T-helper 2 cell (primary cell): ENCODE measurements around the gene LCMT1.
A peak's percentile ranks its signal among the peaks of the same experiment; 100 is the strongest.
"Not testable (repeated sequence)": the region's sequence is repeated elsewhere in the genome, so short reads cannot be mapped to it uniquely, and the experiment has no call there.

ENCODE experiments used
- DNase-seq, 5 experiments: peaks; one replicate each; pipeline versions ENCODE4 v3.0.0 to v3.0.0-alpha.2; 2012 to 2022

Gene LCMT1

GRCh38 chr16:25095636-25096035 lies 15.9 kb upstream of the LCMT1 start:
- no peak for DNase-seq

- no peak for DNase-seq
Observed at GRCh38 chr16:25097276-25097975, 14.1 kb upstream of the LCMT1 start.

GRCh38 chr16:25100511-25100910 lies 11.0 kb upstream of the LCMT1 start:
- no peak for DNase-seq

GRCh38 chr16:25106567-25107465 lies 4.7 kb upstream of the LCMT1 start:
- DNase-seq = peak; percentile 43 to 85 (median 64)

DNA sequence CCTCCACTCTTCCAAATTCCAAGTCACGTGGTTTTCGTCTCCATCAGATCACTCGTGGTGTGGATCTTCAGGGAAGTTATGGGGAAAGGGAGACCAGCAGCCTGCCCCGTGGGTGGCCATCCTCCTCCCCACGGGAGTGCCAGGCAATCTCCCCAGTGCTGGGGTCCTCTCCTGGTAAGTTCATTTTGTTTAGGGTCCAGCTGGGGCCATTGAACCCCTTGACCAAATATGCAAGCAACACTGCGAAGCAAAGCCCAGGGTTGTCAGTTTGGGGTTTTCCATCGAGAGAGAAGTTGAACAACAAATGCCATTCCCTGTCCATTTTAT lies 4.1 kb upstream of the LCMT1 start:
- DNase-seq = no peak

- DNase-seq = peak in 3 of 5 experiments; percentile 15 to 63 (median 18)
Observed at GRCh38 chr16:25108054-25108453, 3.5 kb upstream of the LCMT1 start.

- no peak for DNase-seq
Observed at GRCh38 chr16:25109643-25110042, 1.9 kb upstream of the LCMT1 start.

DNA sequence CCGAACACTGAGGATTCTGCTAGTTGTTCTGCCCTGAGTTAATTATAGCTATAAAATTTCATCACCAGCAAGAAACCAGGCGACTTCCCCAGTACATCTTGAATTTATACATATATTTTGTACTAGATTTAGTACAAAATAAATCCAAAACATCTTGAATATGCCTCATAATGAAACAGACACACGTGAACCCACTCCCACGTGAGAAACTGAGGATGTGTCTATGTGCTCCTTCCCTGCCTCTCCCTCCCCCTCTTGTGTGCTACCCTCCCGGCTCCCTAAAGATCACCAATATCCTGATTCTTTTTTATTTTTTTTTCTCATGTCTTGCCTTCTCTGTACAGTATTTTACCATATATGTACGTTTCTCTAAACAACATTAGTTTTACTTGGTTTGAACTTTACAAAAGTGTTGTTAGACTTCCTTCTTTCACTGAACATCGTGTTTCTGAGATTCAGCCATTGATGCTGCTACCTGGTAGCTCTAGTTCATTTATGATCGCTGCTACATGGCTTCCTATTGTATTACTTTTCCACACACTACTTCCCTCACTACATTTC lies 1.1 kb upstream of the LCMT1 start:
- peak in 1 of 5 experiments; percentile 55 for DNase-seq

DNA sequence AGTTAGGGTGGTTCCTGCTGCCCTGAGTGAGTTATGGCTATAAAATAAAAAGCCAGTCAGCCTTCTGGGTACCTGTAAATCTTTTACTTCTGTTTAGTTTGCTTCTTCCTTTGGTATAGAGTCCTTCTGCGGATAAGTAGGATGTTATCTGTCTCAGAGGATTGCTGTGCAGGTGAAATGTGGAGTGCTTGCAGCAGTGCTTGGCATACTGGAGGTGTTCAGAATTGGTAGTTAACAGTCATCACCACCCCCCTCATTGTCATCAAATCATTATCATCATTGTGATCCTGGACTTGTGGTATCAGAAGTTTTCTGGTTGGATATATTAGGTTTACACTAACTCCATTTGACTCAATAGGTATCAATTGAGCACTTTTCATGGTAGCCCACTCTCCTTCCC lies 2.6 kb downstream of the LCMT1 start:
- no peak for DNase-seq

GRCh38 chr16:25118851-25119578 lies 7.5 kb downstream of the LCMT1 start:
- no peak for DNase-seq

DNA sequence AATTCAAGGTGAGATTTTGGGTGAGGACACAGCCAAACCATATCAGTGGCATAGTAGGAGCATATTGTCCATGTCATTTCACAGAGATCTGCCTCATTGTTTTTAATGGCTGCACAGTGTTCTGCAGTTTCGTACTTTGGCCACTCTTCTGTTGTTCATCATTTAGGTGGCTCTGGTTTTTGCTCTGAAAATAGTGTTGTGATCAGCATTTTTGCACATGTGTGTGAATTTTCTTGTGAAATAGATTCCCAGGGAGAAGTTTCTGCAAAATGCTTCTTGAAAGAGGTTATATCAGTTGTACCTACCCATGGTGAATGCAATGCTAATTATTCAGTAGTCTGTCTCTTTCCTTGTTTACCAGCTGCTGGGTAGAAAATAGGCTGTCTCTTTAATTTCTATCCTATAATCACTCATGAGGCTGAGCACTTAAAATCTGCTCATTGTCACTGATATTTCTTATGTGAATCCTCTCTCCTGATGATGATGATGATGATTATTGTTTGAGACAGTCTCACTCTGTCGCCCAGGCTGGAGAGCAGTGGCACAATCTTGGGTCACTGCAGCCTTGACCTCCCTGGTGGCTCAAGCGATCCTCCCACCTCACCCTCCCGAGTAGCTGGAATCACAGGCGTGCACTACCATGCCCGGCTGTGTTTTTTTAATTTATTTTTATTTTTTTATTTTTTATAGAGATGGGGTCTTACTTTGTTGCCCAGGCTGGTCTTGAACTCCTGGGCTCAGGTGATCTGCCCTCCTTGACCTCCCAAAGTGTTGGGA lies 10.5 kb downstream of the LCMT1 start:
- no peak for DNase-seq

DNA sequence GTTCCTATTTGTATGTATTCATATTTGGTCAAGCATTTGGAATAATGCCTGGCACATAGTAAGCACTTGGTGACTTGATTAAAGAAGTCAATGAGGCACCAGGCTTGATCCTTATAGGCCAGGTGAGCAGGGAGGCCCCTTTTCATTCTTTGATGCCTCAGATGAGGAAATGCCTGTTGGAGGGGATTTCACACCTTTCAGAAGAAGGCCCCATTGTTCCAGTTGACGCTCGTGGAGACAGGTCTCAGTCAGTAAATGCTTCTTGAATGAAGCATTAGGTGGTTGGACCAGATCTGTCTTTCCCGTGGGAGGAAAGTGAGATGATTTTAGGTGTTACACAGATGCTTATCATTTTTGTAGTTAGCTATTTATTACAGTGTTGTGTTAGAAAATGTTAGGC lies 13.0 kb downstream of the LCMT1 start:
- no peak for DNase-seq

GRCh38 chr16:25126086-25126666 lies 14.6 kb downstream of the LCMT1 start:
- not testable (repeated sequence) for DNase-seq

DNA sequence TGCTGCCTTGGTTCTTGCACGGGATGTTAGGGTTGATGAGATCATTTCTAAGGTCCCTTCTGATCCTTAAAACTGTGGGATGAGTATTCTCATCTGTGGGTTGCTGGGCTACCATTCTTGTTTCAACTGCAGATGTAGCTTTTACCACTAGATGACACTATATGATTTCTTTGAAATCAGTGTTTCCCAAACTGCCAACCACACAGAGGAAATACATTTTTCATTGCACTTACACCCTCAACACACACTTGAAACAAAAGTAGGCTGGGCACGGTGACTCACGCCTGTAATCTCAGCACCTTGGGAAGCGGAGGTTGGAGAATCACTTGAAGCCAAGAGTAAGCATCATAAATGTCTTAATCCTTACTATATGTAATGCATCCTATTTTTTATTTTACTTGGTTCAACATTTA lies 15.3 kb downstream of the LCMT1 start:
- peak in 2 of 5 experiments; percentile 5 to 75 for DNase-seq

GRCh38 chr16:25132751-25133150 lies 21.2 kb downstream of the LCMT1 start:
- DNase-seq = not testable (repeated sequence)

- no peak for DNase-seq
Observed at GRCh38 chr16:25134166-25134700, 22.7 kb downstream of the LCMT1 start.

- no peak for DNase-seq
Observed at GRCh38 chr16:25135254-25135878, 23.8 kb downstream of the LCMT1 start.

DNA sequence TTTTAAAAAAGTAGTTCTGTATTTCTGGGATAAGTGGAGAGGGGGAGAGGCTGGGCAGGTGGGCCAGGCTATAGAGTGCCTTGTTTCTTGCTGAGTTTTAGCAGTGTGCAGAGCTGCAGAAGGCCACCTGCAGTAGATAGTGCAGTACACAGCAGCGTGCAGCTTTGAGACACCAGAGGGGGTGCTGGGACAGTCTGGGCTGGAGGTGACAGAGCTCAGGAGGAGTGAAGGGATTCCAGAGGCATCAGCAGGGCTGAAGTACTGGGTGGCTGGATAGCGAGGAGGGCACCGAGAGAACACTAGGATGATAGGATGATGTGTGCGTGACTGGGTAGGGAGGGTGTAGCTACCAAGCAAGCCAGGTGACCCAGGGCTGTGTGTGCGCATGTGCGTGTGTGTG lies 26.6 kb downstream of the LCMT1 start:
- DNase-seq = no peak

- DNase-seq = no peak
Observed at GRCh38 chr16:25140459-25140858, 28.9 kb downstream of the LCMT1 start.

- no peak for DNase-seq
Observed at GRCh38 chr16:25141648-25142047, 30.1 kb downstream of the LCMT1 start.

- no peak for DNase-seq
Observed at GRCh38 chr16:25143928-25144327, 32.4 kb downstream of the LCMT1 start.
